ENCODE data around the gene RUBCNL. TPM values are rescaled to one million over a fixed set of nuclear protein-coding genes. Genes with fewer than 3 reads are reported as not detected.

RUBCNL gene
- total RNA-seq, 1 experiment from 2014 or later: 0.37 TPM

DNA sequence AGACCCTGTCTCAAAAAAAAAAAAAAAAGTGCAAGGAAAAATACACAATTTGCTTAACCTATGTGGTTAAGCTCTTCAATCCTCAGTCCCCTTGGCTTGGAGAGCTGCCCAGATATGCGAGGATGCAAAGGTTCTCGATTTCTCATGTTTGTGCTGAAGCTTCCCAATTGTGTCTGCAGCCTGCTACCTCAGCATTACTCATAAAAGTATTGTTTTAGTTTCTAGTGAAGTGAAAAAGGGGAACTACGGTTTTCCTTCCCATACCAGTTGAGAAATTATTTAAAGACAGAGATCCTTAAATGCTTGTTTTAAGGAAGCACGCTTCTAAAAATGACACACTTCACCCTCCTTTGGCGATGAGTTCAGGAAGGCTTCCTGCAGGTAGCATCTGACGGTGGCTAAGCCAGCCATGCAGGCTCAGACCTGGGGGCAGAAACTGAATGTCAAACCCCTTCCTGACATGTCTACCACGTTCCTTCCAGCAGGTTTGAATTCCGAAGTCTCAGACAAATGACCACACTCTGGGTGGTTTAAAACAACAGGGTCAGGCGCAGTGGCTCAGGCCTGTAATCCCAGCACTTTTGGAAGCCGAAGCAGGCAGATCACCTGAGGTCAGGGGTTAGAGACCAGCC, 47.9 kb downstream of the RUBCNL start:
- no peaks in the 10 kb centered on the region for H3K9me2 ChIP-seq (ENCODE audit: insufficient read depth)
- intact Hi-C loops (cut with micrococcal nuclease; ENCODE audit: unreplicated experiment): no loop called here
- BruUV-seq (replicated peaks): no TSS peak
- DNase-seq: no peak
- H3K4me2 ChIP-seq: no peak overlapping the region
- no peaks in the 10 kb centered on the region for H4K20me1 ChIP-seq (ENCODE audit: insufficient read depth)
- H3K27me3 ChIP-seq (ENCODE audit: insufficient read depth, low read depth): peaks cover 10% of the 10 kb centered on the region; the same call in 1 of the 2 replicates
- no peaks in the 10 kb centered on the region for H3K9me3 ChIP-seq (ENCODE audit: insufficient read depth, low read depth)
- no peaks in the 10 kb centered on the region for H3K79me2 ChIP-seq (ENCODE audit: low read depth)
- H2AFZ ChIP-seq: no peak overlapping the region
- POLR2A ChIA-PET (ENCODE audit: unreplicated experiment): no interaction called here
- H3K4me3 ChIP-seq: no peak overlapping the region
- CTCF ChIA-PET: no interaction called here
- no peaks in the 10 kb centered on the region for H3F3A ChIP-seq (ENCODE audit: insufficient read depth, low read depth)
- H3K4me1 ChIP-seq (replicated peaks; ENCODE audit: insufficient read depth): no peaks in the 10 kb centered on the region
- no peaks in the 10 kb centered on the region for H3K36me3 ChIP-seq (ENCODE audit: low read depth)
- no peak for TF ChIP-seq EZH2 (IDR thresholded peaks at IDR 0.05; ENCODE audit: low read depth)
- TF ChIP-seq CTCF (conservative IDR thresholded peaks at IDR 0.05): no peak
- H3K27ac ChIP-seq: no peak overlapping the region

DNA sequence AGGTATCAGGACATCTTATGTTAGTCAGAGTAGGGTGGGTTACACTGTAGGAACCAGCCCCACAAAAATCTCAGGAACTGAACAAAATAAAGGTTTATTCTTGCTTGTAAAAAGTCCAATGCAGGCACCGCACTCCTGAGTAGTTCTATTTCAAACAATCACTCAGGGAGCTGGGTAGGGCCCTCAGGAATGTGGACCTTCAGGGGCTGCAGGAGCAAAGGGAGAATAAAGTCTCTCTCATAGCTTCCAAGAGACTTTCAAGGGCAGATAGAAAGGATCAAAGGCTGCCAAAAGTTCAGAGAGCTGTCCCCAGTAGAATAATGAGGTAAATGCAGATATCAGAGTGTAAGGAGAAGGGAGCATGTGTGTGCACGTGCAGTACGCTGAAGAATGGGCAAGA, 49.4 kb downstream of the RUBCNL start:
- Histone ChIP-seq H3K27me3 (ENCODE audit: insufficient read depth, low read depth) (no peaks in the 10 kb centered on the region), H2AFZ (no peak overlapping the region), H3K4me1 (replicated peaks; ENCODE audit: insufficient read depth) (no peaks in the 10 kb centered on the region), H3K27ac (no peak overlapping the region), H4K20me1 (ENCODE audit: insufficient read depth) (no peaks in the 10 kb centered on the region), H3K36me3 (ENCODE audit: low read depth) (no peaks in the 10 kb centered on the region), H3K4me2 (no peak overlapping the region), H3K4me3 (no peak overlapping the region), H3K9me2 (ENCODE audit: insufficient read depth) (no peaks in the 10 kb centered on the region), H3K9me3 (ENCODE audit: insufficient read depth, low read depth) (no peaks in the 10 kb centered on the region), H3F3A (ENCODE audit: insufficient read depth, low read depth) (no peaks in the 10 kb centered on the region), H3K79me2 (ENCODE audit: low read depth) (no peaks in the 10 kb centered on the region)
- ChIA-PET POLR2A (ENCODE audit: unreplicated experiment) (no interaction called here), CTCF (no interaction called here)
- DNase-seq: no peak
- BruUV-seq (replicated peaks): no TSS peak
- intact Hi-C loops (cut with micrococcal nuclease; ENCODE audit: unreplicated experiment): no loop called here
- no peak for TF ChIP-seq EZH2 (IDR thresholded peaks at IDR 0.05; ENCODE audit: low read depth)
- TF ChIP-seq CTCF (conservative IDR thresholded peaks at IDR 0.05): no peak

- H3K9me2 ChIP-seq (ENCODE audit: insufficient read depth): no peaks in the 10 kb centered on the region
- TF ChIP-seq CTCF (conservative IDR thresholded peaks at IDR 0.05): no peak
- TF ChIP-seq EZH2 (IDR thresholded peaks at IDR 0.05; ENCODE audit: low read depth): no peak
- H3K4me2 ChIP-seq: no peak overlapping the region
- no peak overlapping the region for H3K4me3 ChIP-seq
- no peaks in the 10 kb centered on the region for H3K79me2 ChIP-seq (ENCODE audit: low read depth)
- H3F3A ChIP-seq (ENCODE audit: insufficient read depth, low read depth): no peaks in the 10 kb centered on the region
- H3K27ac ChIP-seq: no peak overlapping the region
- CTCF ChIA-PET: no interaction called here
- POLR2A ChIA-PET (ENCODE audit: unreplicated experiment): interaction anchor here (0.6 kb wide), 1 partner anchor 867 kb away, joined by 4 read pairs; no protein-coding TSS in a partner anchor
- BruUV-seq (replicated peaks): no TSS peak
- no peaks in the 10 kb centered on the region for H3K4me1 ChIP-seq (replicated peaks; ENCODE audit: insufficient read depth)
- H4K20me1 ChIP-seq (ENCODE audit: insufficient read depth): no peaks in the 10 kb centered on the region
- no peak overlapping the region for H2AFZ ChIP-seq
- H3K36me3 ChIP-seq (ENCODE audit: low read depth): no peaks in the 10 kb centered on the region
- H3K27me3 ChIP-seq (ENCODE audit: insufficient read depth, low read depth): 0 out of 2 replicates have a peak, but pooled peaks cover 4% of the 10 kb centered on the region
- H3K9me3 ChIP-seq (ENCODE audit: insufficient read depth, low read depth): no peaks in the 10 kb centered on the region
- intact Hi-C loops (cut with micrococcal nuclease; ENCODE audit: unreplicated experiment): no loop called here
- DNase-seq: no peak
Observed at GRCh38 chr13:46334035-46334822, 52.8 kb downstream of the RUBCNL start.
